WTC11 (cell line): ENCODE data around the gene GPR176. TPM values are rescaled to one million over a fixed set of nuclear protein-coding genes. Genes with fewer than 3 reads are reported as not detected.

Source experiments
- ATAC-seq: fragments of 200-7000 bp; cut with Tn5 transposase; 2 replicates; pipeline ENCODE4 v1.10.0; 2021; ENCODE audit warnings: mild to moderate bottlenecking, moderate library complexity
- CTCF ChIA-PET: fragments of 300-600 bp; sonication (Branson Sonifier 250); formaldehyde crosslinking; loops from one replicate; lab custom pipeline; 2021; ENCODE audit warnings: antibody characterized with exemption; lab: Charles Lee
- POLR2A ChIA-PET: fragments of 350-600 bp; sonication (Branson Sonifier 250); formaldehyde crosslinking; loops from one replicate; lab custom pipeline; 2021; ENCODE audit warnings: antibody characterized with exemption; lab: Charles Lee
- DNase-seq: peaks from one replicate; pipeline ENCODE4 v3.0.0; 2021; ENCODE audit warnings: low spot score
- H3K27ac Mint-ChIP-seq: 2 replicates; pipeline ENCODE4 v1.8.0; 2021; ENCODE audit warnings: mixed read lengths
- H3K27me3 Mint-ChIP-seq: 2 replicates; pipeline ENCODE4 v1.8.0; 2021; ENCODE audit warnings: low read depth, mild to moderate bottlenecking, moderate library complexity, mixed read lengths
- H3K36me3 Mint-ChIP-seq: 2 replicates; pipeline ENCODE4 v1.8.0; 2021; ENCODE audit warnings: mixed read lengths
- H3K4me1 Mint-ChIP-seq: 2 replicates; pipeline ENCODE4 v1.8.0; 2022; ENCODE audit warnings: mixed read lengths
- H3K4me3 Mint-ChIP-seq: 2 replicates; pipeline ENCODE4 v1.8.0; 2021; ENCODE audit warnings: mild to moderate bottlenecking, moderate library complexity, mixed read lengths
- H3K9me3 Mint-ChIP-seq: 2 replicates; pipeline ENCODE4 v1.8.0; 2021; ENCODE audit warnings: mixed read lengths
- ATF1 ChIP-seq: sonication (generic); formaldehyde crosslinking; IDR thresholded peaks from 2 replicates; pipeline ENCODE4 v1.8.1; 2023; ENCODE audit warnings: mild to moderate bottlenecking, moderate library complexity, missing genetic modification reagents
- CBFB ChIP-seq: sonication (generic); formaldehyde crosslinking; IDR thresholded peaks from 2 replicates; pipeline ENCODE4 v1.8.1; 2022; ENCODE audit warnings: mild to moderate bottlenecking, low read depth, missing genetic modification reagents
- FOXK1 ChIP-seq: sonication (generic); formaldehyde crosslinking; IDR thresholded peaks from 2 replicates; pipeline ENCODE4 v1.8.0; 2022; ENCODE audit warnings: mild to moderate bottlenecking, moderate library complexity, missing genetic modification reagents
- FOXP1 ChIP-seq: sonication (generic); formaldehyde crosslinking; IDR thresholded peaks from 2 replicates; pipeline ENCODE4 v1.8.0; 2022; ENCODE audit warnings: missing genetic modification reagents, mild to moderate bottlenecking, moderate library complexity, borderline replicate concordance
- NFATC4 ChIP-seq: fragments of 250-450 bp; sonication (Bioruptor Pico); IDR thresholded peaks from 2 replicates; pipeline ENCODE4 v1.9.0; 2021; ENCODE audit warnings: mild to moderate bottlenecking
- NR1H2 ChIP-seq: sonication (generic); formaldehyde crosslinking; IDR thresholded peaks from 2 replicates; pipeline ENCODE4 v1.9.0; 2021; ENCODE audit warnings: mild to moderate bottlenecking, moderate library complexity, missing genetic modification reagents
- NR3C1 ChIP-seq: sonication (generic); formaldehyde crosslinking; conservative IDR thresholded peaks from 2 replicates; pipeline ENCODE4 v1.8.1; 2023; ENCODE audit warnings: low read depth, mild to moderate bottlenecking, missing genetic modification reagents
- OVOL2 ChIP-seq: fragments of 250-450 bp; sonication (Bioruptor Pico); IDR thresholded peaks from 2 replicates; pipeline ENCODE4 v1.9.0; 2021; ENCODE audit warnings: mild to moderate bottlenecking, borderline replicate concordance
- RORB ChIP-seq: fragments of 250-450 bp; sonication (Bioruptor Pico); IDR thresholded peaks from 2 replicates; pipeline ENCODE4 v1.9.0; 2021; ENCODE audit warnings: mild to moderate bottlenecking
- SMAD3 ChIP-seq: sonication (generic); formaldehyde crosslinking; IDR thresholded peaks from 2 replicates; pipeline ENCODE4 v1.8.0; 2022; ENCODE audit warnings: missing genetic modification reagents, mild to moderate bottlenecking, borderline replicate concordance
- TEAD4 ChIP-seq: sonication (generic); formaldehyde crosslinking; IDR thresholded peaks from 2 replicates; pipeline ENCODE4 v1.8.0; 2022; ENCODE audit warnings: mild to moderate bottlenecking, missing genetic modification reagents
- ZBTB21 ChIP-seq: sonication (generic); formaldehyde crosslinking; IDR thresholded peaks from 2 replicates; pipeline ENCODE4 v1.8.1; 2023; ENCODE audit warnings: mild to moderate bottlenecking, missing genetic modification reagents, borderline replicate concordance
- ZNF416 ChIP-seq: fragments of 250-450 bp; sonication (Bioruptor Pico); IDR thresholded peaks from 2 replicates; pipeline ENCODE4 v1.9.0; 2021; ENCODE audit warnings: mild to moderate bottlenecking, inconsistent platforms
- total RNA-seq: library from RNA; stranded (reverse); gene quantifications from 3 replicates; pipeline ENCODE4 v1.2.3, GENCODE V29; 2021
- TF ChIP-seq, protein P1 (sequence below): sonication (generic); formaldehyde crosslinking; conservative IDR thresholded peaks from 2 replicates; pipeline ENCODE4 v1.8.1; 2022; ENCODE audit warnings: mild to moderate bottlenecking, missing genetic modification reagents
- TF ChIP-seq, protein P2 (sequence below): sonication (generic); formaldehyde crosslinking; IDR thresholded peaks from 2 replicates; pipeline ENCODE4 v1.8.1; 2022; ENCODE audit warnings: mild to moderate bottlenecking, moderate library complexity, missing genetic modification reagents
- TF ChIP-seq, protein P3 (sequence below): fragments of 250-450 bp; sonication (Bioruptor Pico); IDR thresholded peaks from 2 replicates; pipeline ENCODE4 v2.1.2; 2022; ENCODE audit warnings: mild to moderate bottlenecking, moderate library complexity
- TF ChIP-seq, protein P4 (sequence below): sonication (generic); formaldehyde crosslinking; IDR thresholded peaks from 2 replicates; pipeline ENCODE4 v1.8.1; 2023; ENCODE audit warnings: mild to moderate bottlenecking, missing genetic modification reagents, borderline replicate concordance
- TF ChIP-seq, protein P5 (sequence below): sonication (generic); formaldehyde crosslinking; IDR thresholded peaks from 2 replicates; pipeline ENCODE4 v1.8.1; 2023; ENCODE audit warnings: mild to moderate bottlenecking, missing genetic modification reagents, moderate library complexity
- TF ChIP-seq, protein P6 (sequence below): sonication (generic); formaldehyde crosslinking; IDR thresholded peaks from 2 replicates; pipeline ENCODE4 v1.8.1; 2023; ENCODE audit warnings: mild to moderate bottlenecking, moderate library complexity, missing genetic modification reagents

The GPR176 gene
- total RNA-seq, 1 experiment from 2014 or later, result 117 TPM

DNA sequence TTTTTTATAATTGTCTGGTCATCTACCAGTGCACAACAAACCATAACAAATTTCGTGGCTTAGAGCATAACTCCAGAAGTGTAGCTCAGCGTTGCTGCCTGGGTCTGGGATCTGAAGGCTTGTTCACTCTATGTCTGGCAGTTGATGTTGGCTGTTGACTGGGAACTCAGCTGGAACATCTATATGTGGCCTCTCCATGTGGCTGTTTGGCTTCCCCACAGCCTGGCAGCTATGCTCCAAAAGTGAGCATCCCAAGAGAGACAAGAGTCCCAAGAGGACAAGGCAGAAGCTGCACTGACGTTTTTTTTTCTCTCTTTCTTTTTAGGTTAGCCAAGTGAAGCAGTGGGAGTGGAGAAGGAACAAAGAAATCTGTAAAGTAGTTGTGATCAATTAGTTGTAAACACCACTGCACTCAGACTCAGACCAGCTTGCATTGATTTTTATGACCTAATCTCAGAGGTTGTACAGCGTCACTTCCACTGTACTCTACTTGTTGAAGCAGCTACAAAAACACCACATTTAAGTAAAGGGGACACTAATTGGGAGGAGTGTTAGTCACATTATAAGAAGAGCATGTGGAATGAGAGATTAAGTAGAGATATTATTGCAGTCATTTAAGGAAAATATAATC lies 2.5 kb upstream of the GPR176 start (continued):
- TF ChIP-seq, protein P1, sequence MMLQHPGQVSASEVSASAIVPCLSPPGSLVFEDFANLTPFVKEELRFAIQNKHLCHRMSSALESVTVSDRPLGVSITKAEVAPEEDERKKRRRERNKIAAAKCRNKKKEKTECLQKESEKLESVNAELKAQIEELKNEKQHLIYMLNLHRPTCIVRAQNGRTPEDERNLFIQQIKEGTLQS (CRISPR knock-in tag), result no peak
- no peak for TF ChIP-seq SMAD3 (CRISPR knock-in tag)
- no peak for TF ChIP-seq TEAD4 (CRISPR knock-in tag)
- TF ChIP-seq, protein P2, sequence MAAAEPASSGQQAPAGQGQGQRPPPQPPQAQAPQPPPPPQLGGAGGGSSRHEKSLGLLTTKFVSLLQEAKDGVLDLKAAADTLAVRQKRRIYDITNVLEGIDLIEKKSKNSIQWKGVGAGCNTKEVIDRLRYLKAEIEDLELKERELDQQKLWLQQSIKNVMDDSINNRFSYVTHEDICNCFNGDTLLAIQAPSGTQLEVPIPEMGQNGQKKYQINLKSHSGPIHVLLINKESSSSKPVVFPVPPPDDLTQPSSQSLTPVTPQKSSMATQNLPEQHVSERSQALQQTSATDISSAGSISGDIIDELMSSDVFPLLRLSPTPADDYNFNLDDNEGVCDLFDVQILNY, result no peak
- TF ChIP-seq, protein P3, sequence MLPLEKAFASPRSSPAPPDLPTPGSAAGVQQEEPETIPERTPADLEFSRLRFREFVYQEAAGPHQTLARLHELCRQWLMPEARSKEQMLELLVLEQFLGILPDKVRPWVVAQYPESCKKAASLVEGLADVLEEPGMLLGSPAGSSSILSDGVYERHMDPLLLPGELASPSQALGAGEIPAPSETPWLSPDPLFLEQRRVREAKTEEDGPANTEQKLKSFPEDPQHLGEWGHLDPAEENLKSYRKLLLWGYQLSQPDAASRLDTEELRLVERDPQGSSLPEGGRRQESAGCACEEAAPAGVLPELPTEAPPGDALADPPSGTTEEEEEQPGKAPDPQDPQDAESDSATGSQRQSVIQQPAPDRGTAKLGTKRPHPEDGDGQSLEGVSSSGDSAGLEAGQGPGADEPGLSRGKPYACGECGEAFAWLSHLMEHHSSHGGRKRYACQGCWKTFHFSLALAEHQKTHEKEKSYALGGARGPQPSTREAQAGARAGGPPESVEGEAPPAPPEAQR (CRISPR knock-in tag), result no peak
- TF ChIP-seq, protein P4, sequence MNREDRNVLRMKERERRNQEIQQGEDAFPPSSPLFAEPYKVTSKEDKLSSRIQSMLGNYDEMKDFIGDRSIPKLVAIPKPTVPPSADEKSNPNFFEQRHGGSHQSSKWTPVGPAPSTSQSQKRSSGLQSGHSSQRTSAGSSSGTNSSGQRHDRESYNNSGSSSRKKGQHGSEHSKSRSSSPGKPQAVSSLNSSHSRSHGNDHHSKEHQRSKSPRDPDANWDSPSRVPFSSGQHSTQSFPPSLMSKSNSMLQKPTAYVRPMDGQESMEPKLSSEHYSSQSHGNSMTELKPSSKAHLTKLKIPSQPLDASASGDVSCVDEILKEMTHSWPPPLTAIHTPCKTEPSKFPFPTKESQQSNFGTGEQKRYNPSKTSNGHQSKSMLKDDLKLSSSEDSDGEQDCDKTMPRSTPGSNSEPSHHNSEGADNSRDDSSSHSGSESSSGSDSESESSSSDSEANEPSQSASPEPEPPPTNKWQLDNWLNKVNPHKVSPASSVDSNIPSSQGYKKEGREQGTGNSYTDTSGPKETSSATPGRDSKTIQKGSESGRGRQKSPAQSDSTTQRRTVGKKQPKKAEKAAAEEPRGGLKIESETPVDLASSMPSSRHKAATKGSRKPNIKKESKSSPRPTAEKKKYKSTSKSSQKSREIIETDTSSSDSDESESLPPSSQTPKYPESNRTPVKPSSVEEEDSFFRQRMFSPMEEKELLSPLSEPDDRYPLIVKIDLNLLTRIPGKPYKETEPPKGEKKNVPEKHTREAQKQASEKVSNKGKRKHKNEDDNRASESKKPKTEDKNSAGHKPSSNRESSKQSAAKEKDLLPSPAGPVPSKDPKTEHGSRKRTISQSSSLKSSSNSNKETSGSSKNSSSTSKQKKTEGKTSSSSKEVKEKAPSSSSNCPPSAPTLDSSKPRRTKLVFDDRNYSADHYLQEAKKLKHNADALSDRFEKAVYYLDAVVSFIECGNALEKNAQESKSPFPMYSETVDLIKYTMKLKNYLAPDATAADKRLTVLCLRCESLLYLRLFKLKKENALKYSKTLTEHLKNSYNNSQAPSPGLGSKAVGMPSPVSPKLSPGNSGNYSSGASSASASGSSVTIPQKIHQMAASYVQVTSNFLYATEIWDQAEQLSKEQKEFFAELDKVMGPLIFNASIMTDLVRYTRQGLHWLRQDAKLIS (CRISPR knock-in tag), result no peak
- no peak for TF ChIP-seq CBFB (CRISPR knock-in tag)
- TF ChIP-seq RORB (CRISPR knock-in tag), result no peak

DNA sequence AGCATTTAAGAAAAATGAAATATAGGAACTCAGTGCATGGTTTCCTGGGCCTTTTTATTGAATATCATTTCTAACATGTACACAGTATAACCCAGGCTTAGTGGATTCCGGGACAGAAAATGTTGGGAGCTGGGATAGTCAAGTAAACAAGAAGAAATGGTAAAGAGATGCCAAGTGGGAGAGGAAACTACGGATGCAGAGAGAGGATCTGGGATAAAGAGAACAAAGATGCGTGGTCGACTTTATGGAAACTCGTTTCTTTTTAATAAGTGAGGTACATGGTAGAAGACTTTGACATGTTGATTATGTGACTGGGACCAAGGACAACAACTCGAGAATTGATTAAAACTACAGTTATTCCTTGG lies 1.2 kb upstream of the GPR176 start:
- POLR2A ChIA-PET, result interaction anchor here (2.0 to 2.4 kb wide), 2 partner anchors 12 kb away, joined by 6 to 16 read pairs; partner anchors contain the start of gene EIF2AK4
- peak overlapping the region; percentile 81 for H3K4me3 Mint-ChIP-seq
- no peak for TF ChIP-seq ATF1 (CRISPR knock-in tag)
- no peak for TF ChIP-seq SMAD3 (CRISPR knock-in tag)
- no peak for TF ChIP-seq OVOL2 (CRISPR knock-in tag)
- TF ChIP-seq ZNF416 (CRISPR knock-in tag), result no peak
- TF ChIP-seq NFATC4 (CRISPR knock-in tag), result no peak
- TF ChIP-seq NR1H2 (CRISPR knock-in tag), result no peak
- DNase-seq (no peak), ATAC-seq (no peak)
- peaks cover 64% of the 10 kb centered on the region for H3K4me1 Mint-ChIP-seq
- CTCF ChIA-PET, result interaction anchor here (1.3 kb wide), 1 partner anchor 138 kb away, joined by 3 read pairs; the partner anchor contains the start of gene FSIP1
- H3K27ac Mint-ChIP-seq, result peak overlapping the region; percentile 8
- H3K9me3 Mint-ChIP-seq, result 0 out of 2 replicates have a peak, but pooled peaks cover 4% of the 10 kb centered on the region
- H3K27me3 Mint-ChIP-seq, result no peaks in the 10 kb centered on the region
- H3K36me3 Mint-ChIP-seq, result peaks cover 19% of the 10 kb centered on the region

DNA sequence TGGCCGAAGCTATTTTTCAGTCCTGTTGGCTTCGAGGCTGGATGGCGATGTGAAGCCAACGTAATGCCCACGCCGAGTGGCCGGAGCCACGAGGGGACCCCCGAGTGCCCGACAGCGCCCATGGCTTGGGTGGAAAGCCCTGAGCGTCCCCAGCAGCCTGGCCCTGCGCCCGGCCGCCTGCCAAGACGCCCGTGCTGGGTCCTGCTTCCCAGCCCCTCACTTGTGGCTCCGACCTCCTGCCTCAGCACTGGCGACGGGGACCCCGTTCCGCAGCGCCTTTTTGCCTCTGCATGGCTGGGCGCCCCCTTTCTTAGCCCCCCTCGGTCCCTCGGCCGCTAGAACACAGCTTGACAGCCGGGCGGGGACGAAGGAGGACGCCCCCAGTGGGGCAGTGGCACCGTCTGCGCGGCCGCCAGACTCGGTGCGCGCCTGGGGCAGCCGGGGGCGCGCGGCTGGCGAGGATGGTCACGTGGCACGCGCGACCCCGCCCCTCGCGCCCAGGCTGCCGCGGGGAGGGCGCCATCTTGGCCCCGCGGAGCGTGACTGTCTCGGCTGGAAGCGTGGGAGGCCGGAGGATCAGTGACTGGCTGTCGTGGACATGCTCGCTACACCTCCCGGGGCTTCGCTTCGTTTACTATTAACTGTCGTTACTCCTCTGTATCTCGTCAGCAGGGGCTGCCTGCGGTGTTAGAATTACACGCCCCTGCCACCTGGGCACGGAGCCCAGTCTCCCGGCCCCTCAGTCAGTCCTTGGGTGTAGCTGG lies 626 bp upstream of the GPR176 start:
- DNase-seq, result peak; percentile 65
- 0 out of 2 replicates have a peak, but pooled peaks cover 4% of the 10 kb centered on the region for H3K9me3 Mint-ChIP-seq
- H3K4me1 Mint-ChIP-seq, result peaks cover 59% of the 10 kb centered on the region
- TF ChIP-seq, protein P5, sequence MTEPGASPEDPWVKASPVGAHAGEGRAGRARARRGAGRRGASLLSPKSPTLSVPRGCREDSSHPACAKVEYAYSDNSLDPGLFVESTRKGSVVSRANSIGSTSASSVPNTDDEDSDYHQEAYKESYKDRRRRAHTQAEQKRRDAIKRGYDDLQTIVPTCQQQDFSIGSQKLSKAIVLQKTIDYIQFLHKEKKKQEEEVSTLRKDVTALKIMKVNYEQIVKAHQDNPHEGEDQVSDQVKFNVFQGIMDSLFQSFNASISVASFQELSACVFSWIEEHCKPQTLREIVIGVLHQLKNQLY (CRISPR knock-in tag), result 0 out of 2 replicates have a peak, but pooled peaks have one; percentile 36
- peak; percentile 67; the same call in 1 of the 2 replicates for TF ChIP-seq ZBTB21 (CRISPR knock-in tag)
- TF ChIP-seq FOXK1 (CRISPR knock-in tag), result peak; percentile 70; the same call in 1 of the 2 replicates
- peak; percentile 79; the same call in 1 of the 2 replicates for TF ChIP-seq FOXP1 (CRISPR knock-in tag)
- 0 out of 2 replicates have a peak, but pooled peaks have one; percentile 48 for TF ChIP-seq NR3C1 (CRISPR knock-in tag)
- TF ChIP-seq, protein P3 (CRISPR knock-in tag), result no peak
- TF ChIP-seq, protein P1 (CRISPR knock-in tag), result no peak
- TF ChIP-seq, protein P6, sequence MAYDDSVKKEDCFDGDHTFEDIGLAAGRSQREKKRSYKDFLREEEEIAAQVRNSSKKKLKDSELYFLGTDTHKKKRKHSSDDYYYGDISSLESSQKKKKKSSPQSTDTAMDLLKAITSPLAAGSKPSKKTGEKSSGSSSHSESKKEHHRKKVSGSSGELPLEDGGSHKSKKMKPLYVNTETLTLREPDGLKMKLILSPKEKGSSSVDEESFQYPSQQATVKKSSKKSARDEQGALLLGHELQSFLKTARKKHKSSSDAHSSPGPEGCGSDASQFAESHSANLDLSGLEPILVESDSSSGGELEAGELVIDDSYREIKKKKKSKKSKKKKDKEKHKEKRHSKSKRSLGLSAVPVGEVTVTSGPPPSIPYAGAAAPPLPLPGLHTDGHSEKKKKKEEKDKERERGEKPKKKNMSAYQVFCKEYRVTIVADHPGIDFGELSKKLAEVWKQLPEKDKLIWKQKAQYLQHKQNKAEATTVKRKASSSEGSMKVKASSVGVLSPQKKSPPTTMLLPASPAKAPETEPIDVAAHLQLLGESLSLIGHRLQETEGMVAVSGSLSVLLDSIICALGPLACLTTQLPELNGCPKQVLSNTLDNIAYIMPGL, result peak; percentile 89

More for the DNA sequence above, 626 bp upstream of the GPR176 start:
- peak overlapping the region; percentile 8 for H3K27ac Mint-ChIP-seq
- ChIA-PET CTCF (interaction anchor here (1.3 kb wide), 1 partner anchor 138 kb away, joined by 3 read pairs; the partner anchor contains the start of gene FSIP1), POLR2A (interaction anchor here (0.6 to 2.4 kb wide), 4 partner anchors 11 to 33 kb away, joined by 5 to 16 read pairs (median 6); partner anchors contain the start of gene EIF2AK4)
- peaks cover 24% of the 10 kb centered on the region for H3K36me3 Mint-ChIP-seq
- peak overlapping the region; percentile 85 for H3K4me3 Mint-ChIP-seq
- no peaks in the 10 kb centered on the region for H3K27me3 Mint-ChIP-seq
- peak; percentile 65 for ATAC-seq
